ENCODE measurements around the gene TEX48.

DNA sequence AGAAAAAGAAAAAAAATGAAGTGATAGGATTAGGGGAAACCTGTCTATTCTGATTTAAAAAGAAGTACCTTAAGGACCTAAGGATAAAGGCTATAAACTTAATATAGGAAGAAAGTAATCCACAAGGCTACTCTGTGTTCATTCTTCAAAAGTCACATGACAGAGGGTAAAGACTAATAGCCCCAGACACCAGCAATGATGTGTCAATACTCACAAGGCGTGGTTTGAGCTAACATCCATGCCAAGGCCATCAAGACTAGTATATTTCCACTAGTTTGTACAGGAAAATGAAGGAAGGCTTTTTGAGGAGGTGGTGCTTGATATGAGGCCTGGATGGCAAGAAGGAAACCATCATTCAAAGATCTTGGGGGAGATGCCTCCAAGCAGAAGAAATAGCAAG is 49.7 kb upstream of the TEX48 start:
- no peak for TF ChIP-seq EP300 (conservative IDR thresholded peaks at IDR 0.05; ENCODE audit: poor library complexity, severe bottlenecking)
- TF ChIP-seq, protein P1, sequence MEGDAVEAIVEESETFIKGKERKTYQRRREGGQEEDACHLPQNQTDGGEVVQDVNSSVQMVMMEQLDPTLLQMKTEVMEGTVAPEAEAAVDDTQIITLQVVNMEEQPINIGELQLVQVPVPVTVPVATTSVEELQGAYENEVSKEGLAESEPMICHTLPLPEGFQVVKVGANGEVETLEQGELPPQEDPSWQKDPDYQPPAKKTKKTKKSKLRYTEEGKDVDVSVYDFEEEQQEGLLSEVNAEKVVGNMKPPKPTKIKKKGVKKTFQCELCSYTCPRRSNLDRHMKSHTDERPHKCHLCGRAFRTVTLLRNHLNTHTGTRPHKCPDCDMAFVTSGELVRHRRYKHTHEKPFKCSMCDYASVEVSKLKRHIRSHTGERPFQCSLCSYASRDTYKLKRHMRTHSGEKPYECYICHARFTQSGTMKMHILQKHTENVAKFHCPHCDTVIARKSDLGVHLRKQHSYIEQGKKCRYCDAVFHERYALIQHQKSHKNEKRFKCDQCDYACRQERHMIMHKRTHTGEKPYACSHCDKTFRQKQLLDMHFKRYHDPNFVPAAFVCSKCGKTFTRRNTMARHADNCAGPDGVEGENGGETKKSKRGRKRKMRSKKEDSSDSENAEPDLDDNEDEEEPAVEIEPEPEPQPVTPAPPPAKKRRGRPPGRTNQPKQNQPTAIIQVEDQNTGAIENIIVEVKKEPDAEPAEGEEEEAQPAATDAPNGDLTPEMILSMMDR (IDR thresholded peaks at IDR 0.05; ENCODE audit: poor library complexity, severe bottlenecking), result no peak
- TF ChIP-seq TAF1 (IDR thresholded peaks at IDR 0.05; ENCODE audit: low read depth), result no peak
- no peak for TF ChIP-seq POLR2AphosphoS5 (IDR thresholded peaks at IDR 0.05)
- TF ChIP-seq EZH2 (IDR thresholded peaks at IDR 0.05; ENCODE audit: borderline replicate concordance, insufficient read depth, low read length, poor library complexity, severe bottlenecking), result no peak
- no peak for TF ChIP-seq MXI1 (conservative IDR thresholded peaks at IDR 0.05; ENCODE audit: poor library complexity, severe bottlenecking)
- TF ChIP-seq, protein P2, sequence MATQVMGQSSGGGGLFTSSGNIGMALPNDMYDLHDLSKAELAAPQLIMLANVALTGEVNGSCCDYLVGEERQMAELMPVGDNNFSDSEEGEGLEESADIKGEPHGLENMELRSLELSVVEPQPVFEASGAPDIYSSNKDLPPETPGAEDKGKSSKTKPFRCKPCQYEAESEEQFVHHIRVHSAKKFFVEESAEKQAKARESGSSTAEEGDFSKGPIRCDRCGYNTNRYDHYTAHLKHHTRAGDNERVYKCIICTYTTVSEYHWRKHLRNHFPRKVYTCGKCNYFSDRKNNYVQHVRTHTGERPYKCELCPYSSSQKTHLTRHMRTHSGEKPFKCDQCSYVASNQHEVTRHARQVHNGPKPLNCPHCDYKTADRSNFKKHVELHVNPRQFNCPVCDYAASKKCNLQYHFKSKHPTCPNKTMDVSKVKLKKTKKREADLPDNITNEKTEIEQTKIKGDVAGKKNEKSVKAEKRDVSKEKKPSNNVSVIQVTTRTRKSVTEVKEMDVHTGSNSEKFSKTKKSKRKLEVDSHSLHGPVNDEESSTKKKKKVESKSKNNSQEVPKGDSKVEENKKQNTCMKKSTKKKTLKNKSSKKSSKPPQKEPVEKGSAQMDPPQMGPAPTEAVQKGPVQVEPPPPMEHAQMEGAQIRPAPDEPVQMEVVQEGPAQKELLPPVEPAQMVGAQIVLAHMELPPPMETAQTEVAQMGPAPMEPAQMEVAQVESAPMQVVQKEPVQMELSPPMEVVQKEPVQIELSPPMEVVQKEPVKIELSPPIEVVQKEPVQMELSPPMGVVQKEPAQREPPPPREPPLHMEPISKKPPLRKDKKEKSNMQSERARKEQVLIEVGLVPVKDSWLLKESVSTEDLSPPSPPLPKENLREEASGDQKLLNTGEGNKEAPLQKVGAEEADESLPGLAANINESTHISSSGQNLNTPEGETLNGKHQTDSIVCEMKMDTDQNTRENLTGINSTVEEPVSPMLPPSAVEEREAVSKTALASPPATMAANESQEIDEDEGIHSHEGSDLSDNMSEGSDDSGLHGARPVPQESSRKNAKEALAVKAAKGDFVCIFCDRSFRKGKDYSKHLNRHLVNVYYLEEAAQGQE (IDR thresholded peaks at IDR 0.05; ENCODE audit: borderline replicate concordance), result no peak
